ENCODE measurements around the gene PIGR. TPM values are rescaled to one million over a fixed set of nuclear protein-coding genes. Genes with fewer than 3 reads are reported as not detected.
"Not testable (repeated sequence)": the region's sequence is repeated elsewhere in the genome, so short reads cannot be mapped to it uniquely, and the experiment has no call there.

The PIGR gene
- total RNA-seq, 1 donor from 2014 or later: 0.53 TPM

DNA sequence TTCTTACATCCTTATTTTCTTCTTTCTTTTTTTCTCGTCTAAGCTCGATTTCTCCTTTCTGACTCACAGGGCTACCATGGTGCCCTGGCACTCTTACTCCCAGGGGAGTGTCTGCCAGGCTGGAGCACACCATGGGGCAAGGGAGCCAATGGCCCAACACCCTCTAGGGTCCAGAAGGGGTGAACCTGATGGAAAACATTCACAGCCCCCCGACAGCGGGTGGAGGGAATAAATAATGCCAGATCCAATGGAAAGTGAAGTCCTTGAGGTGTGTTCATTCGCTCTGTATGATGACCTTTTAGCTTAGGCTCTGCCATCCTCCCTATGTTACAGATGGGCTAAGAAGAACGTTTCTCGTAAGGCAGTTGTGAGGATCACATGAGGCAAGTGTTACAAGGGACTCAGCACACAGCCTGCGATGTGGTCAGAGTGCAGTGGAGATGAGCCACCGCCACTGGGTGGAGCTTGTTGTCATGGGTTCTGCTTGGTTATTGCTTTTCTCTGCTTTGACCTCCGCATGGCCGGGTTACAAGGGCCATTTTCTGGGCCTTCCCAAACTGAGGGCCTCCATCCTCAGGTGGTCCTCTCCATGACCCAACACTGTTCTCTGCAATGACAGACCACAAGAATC is 21.0 kb downstream of the PIGR start:
- no peak overlapping the region for H3K4me3 ChIP-seq
- DNase-seq (ENCODE audit: low spot score in 2 of 2): peak in 1 of 2 donors; percentile 49
- TF ChIP-seq, protein P1, sequence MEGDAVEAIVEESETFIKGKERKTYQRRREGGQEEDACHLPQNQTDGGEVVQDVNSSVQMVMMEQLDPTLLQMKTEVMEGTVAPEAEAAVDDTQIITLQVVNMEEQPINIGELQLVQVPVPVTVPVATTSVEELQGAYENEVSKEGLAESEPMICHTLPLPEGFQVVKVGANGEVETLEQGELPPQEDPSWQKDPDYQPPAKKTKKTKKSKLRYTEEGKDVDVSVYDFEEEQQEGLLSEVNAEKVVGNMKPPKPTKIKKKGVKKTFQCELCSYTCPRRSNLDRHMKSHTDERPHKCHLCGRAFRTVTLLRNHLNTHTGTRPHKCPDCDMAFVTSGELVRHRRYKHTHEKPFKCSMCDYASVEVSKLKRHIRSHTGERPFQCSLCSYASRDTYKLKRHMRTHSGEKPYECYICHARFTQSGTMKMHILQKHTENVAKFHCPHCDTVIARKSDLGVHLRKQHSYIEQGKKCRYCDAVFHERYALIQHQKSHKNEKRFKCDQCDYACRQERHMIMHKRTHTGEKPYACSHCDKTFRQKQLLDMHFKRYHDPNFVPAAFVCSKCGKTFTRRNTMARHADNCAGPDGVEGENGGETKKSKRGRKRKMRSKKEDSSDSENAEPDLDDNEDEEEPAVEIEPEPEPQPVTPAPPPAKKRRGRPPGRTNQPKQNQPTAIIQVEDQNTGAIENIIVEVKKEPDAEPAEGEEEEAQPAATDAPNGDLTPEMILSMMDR (IDR thresholded peaks at IDR 0.05): no peak
- intact Hi-C loops (cut with DNase I): no loop called here
- H3K27me3 ChIP-seq: no peaks in the 10 kb centered on the region
- H3K36me3 ChIP-seq: no peaks in the 10 kb centered on the region
- no peaks in the 10 kb centered on the region for H3K4me1 ChIP-seq
- H3K9me3 ChIP-seq: no peaks in the 10 kb centered on the region
- no peak overlapping the region for H3K27ac ChIP-seq

DNA sequence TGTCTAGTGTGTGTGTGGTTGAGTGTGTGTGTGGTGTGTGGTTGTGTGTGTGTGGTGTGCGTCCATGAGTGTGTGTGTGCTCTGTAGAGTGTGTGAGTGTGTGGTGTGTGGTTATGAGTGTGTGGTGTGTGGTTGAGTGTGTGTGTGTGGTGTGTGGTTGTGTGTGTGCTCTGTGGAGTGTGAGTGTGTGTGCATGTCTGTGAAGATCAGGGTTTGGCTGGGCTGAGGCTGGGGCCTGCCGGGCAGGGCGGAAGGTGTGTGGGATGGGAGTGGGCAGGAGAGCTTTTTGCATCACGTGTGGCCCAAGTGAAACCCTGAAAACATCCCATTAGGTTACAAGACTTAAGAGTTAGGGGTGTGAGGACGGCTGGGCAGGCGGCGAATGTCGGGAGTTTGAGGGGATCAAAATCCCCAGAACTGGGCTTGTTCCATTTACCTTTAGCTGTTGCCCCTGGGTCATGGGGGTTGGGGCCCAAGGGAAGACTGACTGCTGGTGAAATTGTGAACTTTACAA is 21.6 kb downstream of the PIGR start:
- Histone ChIP-seq H3K27ac (no peak overlapping the region), H3K27me3 (no peaks in the 10 kb centered on the region), H3K4me1 (no peaks in the 10 kb centered on the region), H3K4me3 (no peak overlapping the region), H3K9me3 (no peaks in the 10 kb centered on the region), H3K36me3 (no peaks in the 10 kb centered on the region)
- no peak for DNase-seq (ENCODE audit: low spot score in 2 of 2)
- TF ChIP-seq, protein P1 (IDR thresholded peaks at IDR 0.05): no peak
- intact Hi-C loops (cut with DNase I): no loop called here

DNA sequence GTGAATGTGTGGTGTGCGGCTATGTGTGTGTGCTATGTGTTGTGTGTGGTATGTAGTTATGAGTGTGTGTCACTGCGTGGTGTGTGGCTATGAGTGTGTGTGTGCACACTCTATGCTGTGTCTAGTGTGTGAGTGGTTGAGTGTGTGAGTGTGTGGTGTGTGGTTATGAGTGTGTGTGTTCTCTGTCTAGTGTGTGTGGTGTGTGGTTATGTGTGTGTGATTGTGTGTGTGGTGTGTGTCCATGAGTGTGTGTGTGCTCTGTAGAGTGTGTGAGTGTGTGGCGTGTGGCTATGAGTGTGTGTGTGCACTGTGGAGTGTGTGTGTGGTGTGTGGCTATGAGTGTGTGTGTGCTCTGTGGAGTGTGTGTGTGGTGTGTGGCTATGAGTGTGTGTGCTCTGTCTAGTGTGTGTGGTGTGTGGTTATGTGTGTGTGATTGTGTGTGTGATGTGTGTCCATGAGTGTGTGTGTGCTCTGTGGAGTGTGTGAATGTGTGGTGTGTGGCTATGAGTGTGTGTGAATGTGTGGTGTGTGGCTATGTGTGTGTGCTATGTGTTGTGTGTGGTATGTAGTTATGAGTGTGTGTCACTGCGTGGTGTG is 22.2 kb downstream of the PIGR start:
- intact Hi-C loops (cut with DNase I); H3K36me3 ChIP-seq; H3K9me3 ChIP-seq; H3K27me3 ChIP-seq; H3K27ac ChIP-seq; H3K4me1 ChIP-seq; H3K4me3 ChIP-seq; DNase-seq (ENCODE audit: low spot score in 2 of 2): not testable (repeated sequence)

DNA sequence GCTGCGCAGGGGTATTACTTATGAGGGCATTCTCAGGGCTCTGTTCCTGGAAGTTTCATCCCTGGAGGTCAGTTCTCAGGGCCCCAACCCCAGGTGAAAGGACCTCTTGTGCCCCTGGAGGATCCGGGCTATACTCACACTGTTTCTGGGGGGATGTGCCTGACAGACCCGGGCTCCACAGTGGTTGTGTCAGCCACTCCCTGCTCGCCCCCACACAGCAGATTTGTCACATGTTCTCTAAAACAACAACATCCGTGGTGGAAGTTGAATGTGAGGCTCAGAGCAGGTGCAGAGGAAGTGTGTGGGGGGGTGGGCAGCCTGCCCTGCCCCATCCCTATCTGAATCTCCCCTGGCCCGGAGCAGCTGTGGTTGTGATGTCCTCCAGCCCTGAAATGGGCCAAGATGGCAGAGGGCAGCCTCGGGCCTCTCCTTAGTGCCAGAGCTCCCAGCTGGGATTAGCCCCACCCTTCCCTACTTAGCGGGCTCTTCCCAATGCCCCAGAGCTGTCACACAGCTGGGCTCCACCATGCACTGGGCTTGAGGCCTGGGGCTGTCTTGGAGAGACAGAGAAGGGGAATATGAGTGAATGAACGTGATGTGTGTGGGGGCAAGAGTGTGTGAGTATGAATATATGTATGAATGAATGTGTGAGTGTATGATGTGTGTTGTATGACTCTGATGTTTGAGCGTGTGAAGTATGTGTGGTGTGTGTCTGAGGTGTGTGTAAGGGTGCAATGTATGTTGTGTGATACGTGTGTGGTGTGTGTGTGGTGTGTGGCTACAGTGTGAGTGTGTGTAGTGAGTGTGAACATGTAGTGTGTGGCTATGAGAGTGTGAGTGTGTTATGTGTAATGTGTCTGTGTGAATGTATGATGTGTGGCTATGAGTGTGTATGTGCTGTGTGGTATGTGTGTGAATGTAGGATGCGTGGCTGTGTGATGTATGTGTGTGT is 23.0 kb downstream of the PIGR start:
- Histone ChIP-seq H3K4me1 (no peaks in the 10 kb centered on the region), H3K36me3 (no peaks in the 10 kb centered on the region), H3K9me3 (no peaks in the 10 kb centered on the region), H3K27ac (peak overlapping the region in 1 of 2 donors; percentile 27), H3K4me3 (no peak overlapping the region), H3K27me3 (no peaks in the 10 kb centered on the region)
- TF ChIP-seq, protein P1 (IDR thresholded peaks at IDR 0.05): no peak
- DNase-seq (ENCODE audit: low spot score in 2 of 2): no peak
- intact Hi-C loops (cut with DNase I): no loop called here

DNA sequence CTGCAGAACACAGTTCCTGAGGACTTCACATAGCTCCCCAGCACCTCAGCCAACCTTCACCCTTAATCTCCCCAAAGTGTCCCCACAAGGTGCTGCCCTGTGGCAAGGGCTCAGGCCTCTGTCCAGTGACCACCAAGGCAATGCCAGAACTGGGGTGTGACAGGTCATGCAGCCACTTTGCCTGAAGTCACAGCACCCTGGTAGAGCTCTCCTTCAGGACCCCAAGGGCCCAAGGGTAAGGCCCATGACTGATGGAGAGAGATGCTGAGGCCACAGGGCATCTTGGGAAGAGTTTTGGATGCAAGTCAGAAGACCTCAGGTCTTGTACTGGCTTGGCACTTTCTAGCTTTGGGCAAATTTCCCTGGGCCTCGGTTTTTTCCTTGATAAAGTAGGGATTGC is 23.7 kb downstream of the PIGR start:
- Histone ChIP-seq H3K36me3 (no peaks in the 10 kb centered on the region), H3K4me3 (no peak overlapping the region), H3K27me3 (no peaks in the 10 kb centered on the region), H3K27ac (peak overlapping the region in 1 of 2 donors; percentile 27), H3K4me1 (no peaks in the 10 kb centered on the region), H3K9me3 (no peaks in the 10 kb centered on the region)
- intact Hi-C loops (cut with DNase I): no loop called here
- DNase-seq (ENCODE audit: low spot score in 2 of 2): no peak
- TF ChIP-seq, protein P1 (IDR thresholded peaks at IDR 0.05): no peak

Measured in ascending aorta (tissue), 2 donors.